IPS-18a (cell line): ENCODE measurements around the gene PFKFB4.
A peak's percentile ranks its signal among the peaks of the same experiment; 100 is the strongest.

Experiments used
- H3K27ac ChIP-seq: one replicate; pipeline ENCODE4 v1.5.1; 2013; ENCODE audit warnings: low read length
- H3K27me3 ChIP-seq: one replicate; pipeline ENCODE4 v1.6.1; 2013; ENCODE audit warnings: mild to moderate bottlenecking, low read length; ENCODE audit not compliant: control insufficient read depth, insufficient read depth
- H3K36me3 ChIP-seq: one replicate; pipeline ENCODE4 v1.6.1; 2013; ENCODE audit warnings: low read depth, low read length; ENCODE audit not compliant: control insufficient read depth
- H3K4me1 ChIP-seq: one replicate; pipeline ENCODE4 v1.6.1; 2013; ENCODE audit warnings: low read depth, low read length; ENCODE audit not compliant: control insufficient read depth
- H3K4me3 ChIP-seq: one replicate; pipeline ENCODE4 v1.5.1; 2013; ENCODE audit warnings: low read length
- H3K9ac ChIP-seq: one replicate; pipeline ENCODE4 v1.6.1; 2013; ENCODE audit warnings: mild to moderate bottlenecking, low read length, moderate library complexity
- H3K9me3 ChIP-seq: one replicate; pipeline ENCODE4 v1.6.1; 2013; ENCODE audit warnings: low read depth, low read length; ENCODE audit not compliant: control insufficient read depth

PFKFB4 gene

DNA sequence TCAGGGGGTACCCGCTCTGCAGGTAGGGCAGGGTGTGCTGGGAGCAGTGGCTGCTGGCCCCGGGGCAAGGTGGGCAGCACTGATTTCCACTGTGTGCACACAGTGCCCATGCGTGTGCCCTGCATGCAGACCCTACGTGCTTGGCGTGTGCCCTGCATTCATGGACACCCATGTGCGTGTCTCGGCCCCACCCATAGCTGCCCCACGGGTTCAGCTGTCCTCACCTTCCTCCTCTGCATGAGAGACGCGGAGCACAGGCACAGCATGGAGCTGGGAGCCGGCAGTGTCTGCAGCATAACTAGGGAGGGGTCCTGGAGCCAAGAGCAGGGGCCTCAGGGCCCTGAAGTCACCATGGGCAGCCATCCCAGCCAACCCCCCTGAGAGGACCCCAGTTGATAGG, 8.6 kb upstream of the PFKFB4 start:
- Histone ChIP-seq H3K4me3 (no peak overlapping the region), H3K4me1 (peaks cover 21% of the 10 kb centered on the region), H3K9ac (no peak overlapping the region), H3K27me3 (no peaks in the 10 kb centered on the region), H3K9me3 (no peaks in the 10 kb centered on the region), H3K27ac (no peak overlapping the region), H3K36me3 (no peaks in the 10 kb centered on the region)

DNA sequence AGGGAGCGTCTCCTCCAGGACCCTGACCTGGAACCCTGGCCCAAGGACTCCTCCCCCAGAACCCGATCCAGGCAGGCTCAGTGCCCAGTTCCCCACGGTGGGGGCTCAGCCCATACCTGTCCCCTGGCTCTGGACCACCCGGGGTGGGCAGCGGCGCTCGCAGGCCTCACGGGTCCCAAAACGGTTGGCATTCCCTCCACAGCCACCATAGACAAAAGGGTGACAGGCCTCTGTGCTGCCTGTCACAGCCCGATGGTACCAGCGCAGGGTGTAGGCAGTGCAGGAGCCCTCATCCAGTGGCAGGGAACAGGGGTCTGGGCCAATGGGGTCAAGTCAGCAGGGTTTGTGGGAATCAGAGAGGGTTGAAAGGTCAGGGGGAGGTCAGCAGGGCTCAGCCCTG, 8.1 kb upstream of the PFKFB4 start:
- Histone ChIP-seq H3K4me3 (no peak overlapping the region), H3K9ac (no peak overlapping the region), H3K36me3 (no peaks in the 10 kb centered on the region), H3K27ac (no peak overlapping the region), H3K9me3 (no peaks in the 10 kb centered on the region), H3K4me1 (peaks cover 25% of the 10 kb centered on the region), H3K27me3 (no peaks in the 10 kb centered on the region)

- no peaks in the 10 kb centered on the region for H3K9me3 ChIP-seq
- no peak overlapping the region for H3K4me3 ChIP-seq
- no peak overlapping the region for H3K9ac ChIP-seq
- H3K27ac ChIP-seq = no peak overlapping the region
- H3K27me3 ChIP-seq = no peaks in the 10 kb centered on the region
- no peaks in the 10 kb centered on the region for H3K36me3 ChIP-seq
- peaks cover 25% of the 10 kb centered on the region for H3K4me1 ChIP-seq
Observed at GRCh38 chr3:48564022-48564421, 7.4 kb upstream of the PFKFB4 start.

DNA sequence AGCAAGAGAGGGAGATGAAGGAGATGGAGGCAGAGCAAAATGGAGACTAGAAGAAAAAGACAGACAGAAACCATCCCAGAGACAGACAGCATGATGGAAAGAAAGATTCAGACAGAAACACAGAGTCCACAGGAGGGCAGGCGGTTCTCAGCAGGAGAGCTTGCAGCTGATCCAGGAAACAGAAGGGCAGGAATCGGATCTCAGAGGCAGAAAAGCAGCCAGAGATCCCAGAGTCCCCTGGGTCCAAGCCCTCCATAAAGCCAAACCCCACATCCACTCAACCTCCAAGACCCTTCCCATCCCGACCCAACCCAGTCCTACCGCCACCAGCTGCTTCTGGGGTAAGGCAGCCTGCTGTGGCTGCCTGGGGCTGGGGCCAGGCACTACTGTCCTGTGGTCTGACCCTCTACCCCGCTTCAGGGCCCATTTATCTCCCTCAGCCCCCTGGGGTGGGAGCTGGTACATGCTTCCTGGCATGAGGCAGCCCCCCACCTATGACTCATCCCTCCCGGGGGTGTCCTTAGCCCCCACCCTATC, 6.8 kb upstream of the PFKFB4 start, which contains the start of gene UCN2:
TSS of gene UCN2 (minus strand) at position 400 of the 537 bp plus-strand sequence. CDS start 657 bp downstream, outside the sequence.
- no peak within 1 kb of the TSS for H3K9ac ChIP-seq
- no peaks in the 10 kb centered on the region for H3K27me3 ChIP-seq
- H3K27ac ChIP-seq = no peak within 1 kb of the TSS
- H3K36me3 ChIP-seq = no peaks in the 10 kb centered on the region
- H3K4me1 ChIP-seq = peaks cover 30% of the 10 kb centered on the region
- H3K9me3 ChIP-seq = no peaks in the 10 kb centered on the region
- no peak within 1 kb of the TSS for H3K4me3 ChIP-seq

DNA sequence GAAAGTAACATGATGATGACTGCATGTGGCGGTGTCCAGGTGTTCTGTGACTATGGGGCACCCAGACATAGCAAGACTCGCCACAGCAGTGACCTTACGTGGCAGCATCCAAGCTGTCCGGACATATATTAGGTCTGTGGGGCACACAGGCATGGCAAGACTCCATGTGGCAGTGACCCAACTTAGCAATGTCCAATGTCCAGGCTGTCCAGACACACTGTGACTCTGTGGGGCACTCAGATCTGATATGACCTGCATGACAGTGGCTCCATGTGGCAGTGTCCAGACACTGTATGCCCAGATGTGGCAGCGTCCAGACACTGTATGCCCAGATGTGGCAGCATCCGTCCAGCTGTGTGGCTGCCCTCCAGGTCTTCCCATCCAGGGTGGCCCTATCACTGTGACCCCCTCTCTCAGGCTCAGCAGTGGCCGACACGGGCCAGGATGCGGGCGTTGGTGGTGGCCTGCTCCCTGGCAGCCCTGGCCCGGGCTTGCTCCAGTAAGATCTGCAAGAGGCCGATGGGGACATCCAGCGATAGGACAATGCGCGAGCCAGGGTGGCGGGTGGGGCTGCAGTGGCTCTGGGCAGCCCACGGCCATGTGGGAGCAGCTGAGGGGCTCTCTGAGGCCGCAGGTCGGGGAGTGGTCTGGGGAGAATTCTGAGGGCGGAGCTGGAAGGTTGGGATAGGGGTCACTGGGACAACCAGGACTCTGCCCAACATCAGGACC, 5.9 kb upstream of the PFKFB4 start:
- H3K9me3 ChIP-seq = no peaks in the 10 kb centered on the region
- H3K27ac ChIP-seq = no peak overlapping the region
- H3K9ac ChIP-seq = no peak overlapping the region
- peaks cover 31% of the 10 kb centered on the region for H3K4me1 ChIP-seq
- H3K27me3 ChIP-seq = no peaks in the 10 kb centered on the region
- H3K4me3 ChIP-seq = no peak overlapping the region
- no peaks in the 10 kb centered on the region for H3K36me3 ChIP-seq

DNA sequence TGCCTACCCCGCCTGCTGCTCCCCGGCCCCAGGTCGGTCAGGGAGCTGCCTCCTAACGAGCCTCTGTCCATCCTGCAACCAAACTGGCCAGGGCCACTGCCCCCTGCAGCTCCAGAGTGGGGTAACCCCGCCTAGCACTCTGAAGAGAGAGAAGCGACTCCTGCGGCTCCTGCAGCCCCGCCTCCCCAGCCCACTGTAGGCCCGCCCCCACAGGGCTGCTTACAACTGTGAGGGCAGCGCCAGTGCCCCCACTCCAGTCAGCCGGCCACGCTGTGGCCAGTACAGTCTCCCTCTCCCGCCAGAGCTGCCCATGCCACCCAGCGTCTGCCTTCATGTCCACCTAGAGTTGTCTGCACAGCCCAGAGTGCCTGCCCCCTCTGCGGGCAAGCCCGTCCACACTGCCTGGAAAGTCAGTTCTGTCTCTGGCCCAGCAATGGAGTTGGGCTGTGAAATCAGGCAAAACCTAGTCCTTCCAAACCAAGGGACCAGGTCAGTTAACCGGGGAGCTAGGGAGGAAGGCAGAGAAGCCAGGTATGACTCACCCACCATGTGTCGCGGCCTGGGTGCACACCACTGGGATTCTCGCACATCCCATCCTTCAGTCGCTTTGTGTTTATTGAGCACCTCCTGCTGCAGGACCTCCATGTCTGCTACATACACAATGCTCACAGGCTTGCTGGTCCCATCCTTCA, 4.6 kb upstream of the PFKFB4 start:
- Histone ChIP-seq H3K9ac (no peak overlapping the region), H3K27ac (no peak overlapping the region), H3K4me1 (peaks cover 31% of the 10 kb centered on the region), H3K4me3 (peak overlapping the region; percentile 34), H3K36me3 (no peaks in the 10 kb centered on the region), H3K9me3 (no peaks in the 10 kb centered on the region), H3K27me3 (no peaks in the 10 kb centered on the region)

- H3K9ac ChIP-seq = no peak overlapping the region
- no peaks in the 10 kb centered on the region for H3K9me3 ChIP-seq
- H3K4me3 ChIP-seq = peak overlapping the region; percentile 34
- no peaks in the 10 kb centered on the region for H3K27me3 ChIP-seq
- no peak overlapping the region for H3K27ac ChIP-seq
- peaks cover 31% of the 10 kb centered on the region for H3K4me1 ChIP-seq
- no peaks in the 10 kb centered on the region for H3K36me3 ChIP-seq
Observed at GRCh38 chr3:48560648-48561018, 4.0 kb upstream of the PFKFB4 start.

DNA sequence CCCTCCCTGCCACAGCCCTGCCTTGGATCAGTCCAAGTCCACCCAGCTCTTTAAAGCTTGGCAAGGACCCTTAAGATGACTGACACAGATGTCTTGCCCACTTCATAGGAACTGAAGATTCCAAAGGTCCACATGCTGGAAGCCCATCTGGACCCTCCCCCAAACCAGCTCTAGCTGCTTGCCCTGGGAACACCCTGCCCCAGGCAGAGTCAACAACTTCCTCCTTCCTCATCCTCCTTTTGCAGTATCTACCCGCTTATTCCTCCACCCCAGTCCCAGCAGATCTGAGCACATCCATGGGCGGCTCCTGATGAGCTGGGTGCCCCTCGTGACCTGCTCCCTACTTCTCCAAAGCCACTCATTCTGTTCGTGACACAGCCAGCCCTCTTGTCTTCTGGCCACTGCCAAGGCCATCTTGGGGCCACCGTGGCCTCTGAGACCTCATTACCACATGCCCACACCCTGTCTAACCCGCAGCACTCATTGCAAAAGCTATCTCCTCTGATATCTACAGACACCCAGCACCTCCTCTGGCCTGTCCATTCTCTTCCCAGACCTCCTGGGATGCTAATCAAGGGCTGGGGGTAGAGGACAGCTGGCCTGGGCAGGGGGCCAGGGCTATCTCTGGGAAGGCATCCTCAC, 2.0 kb upstream of the PFKFB4 start:
- peaks cover 2% of the 10 kb centered on the region for H3K36me3 ChIP-seq
- no peak overlapping the region for H3K4me3 ChIP-seq
- H3K27me3 ChIP-seq = no peaks in the 10 kb centered on the region
- H3K9ac ChIP-seq = no peak overlapping the region
- H3K27ac ChIP-seq = no peak overlapping the region
- H3K4me1 ChIP-seq = peaks cover 30% of the 10 kb centered on the region
- no peaks in the 10 kb centered on the region for H3K9me3 ChIP-seq

DNA sequence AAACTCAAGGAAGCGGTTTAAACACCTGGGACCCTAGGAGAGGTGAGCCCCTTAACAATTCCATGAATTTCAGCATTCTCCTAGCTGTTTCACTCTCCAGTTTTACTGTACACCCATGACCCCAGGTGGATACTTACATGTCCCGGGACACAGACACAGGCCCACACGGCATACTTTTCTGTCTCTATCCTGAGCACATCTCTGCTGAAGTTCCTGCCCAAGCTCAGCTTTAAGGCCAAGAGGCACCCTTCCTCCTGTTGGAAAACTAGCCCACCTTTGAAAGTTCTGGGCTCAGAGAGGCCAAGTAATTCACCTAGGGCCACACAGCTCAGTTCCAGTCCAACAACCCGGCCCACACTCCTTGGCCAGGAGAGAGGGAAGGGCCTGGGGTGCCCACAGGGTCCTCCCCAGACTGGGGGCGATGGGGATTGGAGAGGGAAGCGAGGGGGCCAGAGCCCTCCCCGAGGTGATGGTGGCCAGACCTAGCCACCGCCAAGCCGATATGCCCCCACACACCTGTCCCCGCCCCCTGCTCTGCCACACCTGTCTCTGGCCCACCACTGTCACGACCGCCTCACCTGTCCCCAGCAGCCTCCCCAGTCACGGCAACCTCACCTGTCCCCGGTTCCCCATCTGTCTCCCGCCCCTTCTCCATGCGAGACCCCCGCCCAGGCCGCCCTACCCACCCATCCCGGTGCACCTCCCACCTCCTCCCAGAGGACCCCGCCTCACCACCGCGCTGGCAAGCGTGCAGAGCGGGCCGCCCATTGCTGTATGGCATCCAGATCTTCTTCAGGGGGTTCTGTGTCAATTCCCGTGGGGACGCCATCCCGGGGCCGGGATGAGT, 431 bp downstream of the PFKFB4 start:
- H3K4me3 ChIP-seq = peak overlapping the region; percentile 74
- H3K36me3 ChIP-seq = peaks cover 4% of the 10 kb centered on the region
- H3K27ac ChIP-seq = no peak overlapping the region
- no peaks in the 10 kb centered on the region for H3K27me3 ChIP-seq
- H3K9me3 ChIP-seq = no peaks in the 10 kb centered on the region
- peaks cover 19% of the 10 kb centered on the region for H3K4me1 ChIP-seq
- H3K9ac ChIP-seq = no peak overlapping the region

- Histone ChIP-seq H3K4me3 (no peak overlapping the region), H3K27me3 (no peaks in the 10 kb centered on the region), H3K4me1 (peaks cover 12% of the 10 kb centered on the region), H3K9me3 (no peaks in the 10 kb centered on the region), H3K36me3 (peaks cover 4% of the 10 kb centered on the region), H3K9ac (no peak overlapping the region), H3K27ac (no peak overlapping the region)
Observed at GRCh38 chr3:48555231-48555948, 1.2 kb downstream of the PFKFB4 start.
